ENCODE results near the gene EPN2. TPM values are rescaled to one million over a fixed set of nuclear protein-coding genes. Genes with fewer than 3 reads are reported as not detected.
A peak's percentile ranks its signal among the peaks of the same experiment; 100 is the strongest.

EPN2 gene
- total and polyA plus RNA-seq, 2 donors from 2014 or later, result 18.0 to 45.4 TPM

DNA sequence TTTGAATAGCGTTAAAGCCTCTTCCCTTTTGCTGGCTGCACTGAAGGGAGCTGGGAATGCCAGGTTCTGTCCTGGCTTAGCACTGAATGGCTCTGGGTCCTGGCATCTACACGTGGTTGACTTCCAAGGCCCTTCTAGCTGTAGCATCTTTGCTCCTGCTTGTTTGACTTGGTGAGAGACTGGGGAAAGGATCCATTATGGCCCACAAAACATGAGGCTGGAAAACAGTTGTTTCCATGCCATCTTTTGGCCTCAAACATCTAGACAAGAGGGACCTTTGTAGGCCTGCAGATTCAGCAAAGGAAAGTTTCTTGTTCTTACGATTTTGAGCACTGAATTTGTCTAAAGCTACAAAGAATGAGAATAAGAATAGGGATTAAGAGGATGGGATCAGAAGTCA is 32.5 kb downstream of the EPN2 start:
- no peak for FAIRE-seq
- intact Hi-C loops (cut with DNase I), result no loop called here
- no peak overlapping the region for H3K9ac ChIP-seq (ENCODE audit: low read length in 3 of 3)
- H3K4me3 ChIP-seq (ENCODE audit: low read length in 3 of 3), result no peak overlapping the region
- H3K27me3 ChIP-seq (ENCODE audit: control insufficient read depth, insufficient read depth, low read length), result no peaks in the 10 kb centered on the region
- TF ChIP-seq, protein P1, sequence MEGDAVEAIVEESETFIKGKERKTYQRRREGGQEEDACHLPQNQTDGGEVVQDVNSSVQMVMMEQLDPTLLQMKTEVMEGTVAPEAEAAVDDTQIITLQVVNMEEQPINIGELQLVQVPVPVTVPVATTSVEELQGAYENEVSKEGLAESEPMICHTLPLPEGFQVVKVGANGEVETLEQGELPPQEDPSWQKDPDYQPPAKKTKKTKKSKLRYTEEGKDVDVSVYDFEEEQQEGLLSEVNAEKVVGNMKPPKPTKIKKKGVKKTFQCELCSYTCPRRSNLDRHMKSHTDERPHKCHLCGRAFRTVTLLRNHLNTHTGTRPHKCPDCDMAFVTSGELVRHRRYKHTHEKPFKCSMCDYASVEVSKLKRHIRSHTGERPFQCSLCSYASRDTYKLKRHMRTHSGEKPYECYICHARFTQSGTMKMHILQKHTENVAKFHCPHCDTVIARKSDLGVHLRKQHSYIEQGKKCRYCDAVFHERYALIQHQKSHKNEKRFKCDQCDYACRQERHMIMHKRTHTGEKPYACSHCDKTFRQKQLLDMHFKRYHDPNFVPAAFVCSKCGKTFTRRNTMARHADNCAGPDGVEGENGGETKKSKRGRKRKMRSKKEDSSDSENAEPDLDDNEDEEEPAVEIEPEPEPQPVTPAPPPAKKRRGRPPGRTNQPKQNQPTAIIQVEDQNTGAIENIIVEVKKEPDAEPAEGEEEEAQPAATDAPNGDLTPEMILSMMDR (IDR thresholded peaks at IDR 0.05; ENCODE audit: borderline replicate concordance, extremely low read depth, insufficient read depth), result no peak
- DNase-seq, result no peak
- peaks cover 4 to 41% (median 39%) of the 10 kb centered on the region in 3 donors for H3K4me1 ChIP-seq (ENCODE audit: control insufficient read depth in 2 of 3, insufficient read depth in 2 of 3, low read depth in 1 of 3, low read length in 3 of 3)
- H3K9me3 ChIP-seq (ENCODE audit: control insufficient read depth in 2 of 3, insufficient read depth in 1 of 3, low read length in 3 of 3), result no peaks in the 10 kb centered on the region
- H3K36me3 ChIP-seq (ENCODE audit: control insufficient read depth in 2 of 3, insufficient read depth in 3 of 3, low read length in 3 of 3), result peaks cover 0 to 3% (median 0%) of the 10 kb centered on the region in 3 donors
- H3K27ac ChIP-seq (ENCODE audit: low read depth in 2 of 2, low read length in 2 of 2), result peak overlapping the region; percentile 16 to 39

DNA sequence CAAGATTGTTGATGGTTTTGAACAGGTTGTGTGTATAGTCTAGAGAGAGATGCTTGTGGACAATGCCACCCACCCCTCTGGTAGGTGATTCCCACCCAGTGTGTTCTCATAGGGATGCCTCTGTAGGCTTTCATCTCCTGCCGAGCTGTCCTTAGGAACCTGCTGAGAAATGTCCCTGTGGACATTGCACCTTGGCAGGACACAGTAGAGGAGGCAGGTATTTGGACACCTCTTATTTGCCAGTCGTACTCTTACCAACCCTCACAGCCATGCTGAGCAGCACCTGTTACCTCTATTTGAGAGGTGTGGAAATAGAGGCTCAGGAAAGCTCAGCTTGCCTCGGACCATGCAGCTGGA is 33.2 kb downstream of the EPN2 start:
- Histone ChIP-seq H3K4me3 (ENCODE audit: low read length in 3 of 3) (no peak overlapping the region), H3K27ac (ENCODE audit: low read depth in 2 of 2, low read length in 2 of 2) (no peak overlapping the region), H3K9ac (ENCODE audit: low read length in 3 of 3) (no peak overlapping the region), H3K4me1 (ENCODE audit: control insufficient read depth in 2 of 3, insufficient read depth in 2 of 3, low read depth in 1 of 3, low read length in 3 of 3) (peaks cover 4 to 35% (median 35%) of the 10 kb centered on the region in 3 donors), H3K36me3 (ENCODE audit: control insufficient read depth in 2 of 3, insufficient read depth in 3 of 3, low read length in 3 of 3) (peaks cover 0 to 3% (median 0%) of the 10 kb centered on the region in 3 donors), H3K9me3 (ENCODE audit: control insufficient read depth in 2 of 3, insufficient read depth in 1 of 3, low read length in 3 of 3) (no peaks in the 10 kb centered on the region), H3K27me3 (ENCODE audit: control insufficient read depth, insufficient read depth, low read length) (no peaks in the 10 kb centered on the region)
- TF ChIP-seq, protein P1 (IDR thresholded peaks at IDR 0.05; ENCODE audit: borderline replicate concordance, extremely low read depth, insufficient read depth), result no peak
- intact Hi-C loops (cut with DNase I), result no loop called here
- no peak for DNase-seq
- no peak for FAIRE-seq

DNA sequence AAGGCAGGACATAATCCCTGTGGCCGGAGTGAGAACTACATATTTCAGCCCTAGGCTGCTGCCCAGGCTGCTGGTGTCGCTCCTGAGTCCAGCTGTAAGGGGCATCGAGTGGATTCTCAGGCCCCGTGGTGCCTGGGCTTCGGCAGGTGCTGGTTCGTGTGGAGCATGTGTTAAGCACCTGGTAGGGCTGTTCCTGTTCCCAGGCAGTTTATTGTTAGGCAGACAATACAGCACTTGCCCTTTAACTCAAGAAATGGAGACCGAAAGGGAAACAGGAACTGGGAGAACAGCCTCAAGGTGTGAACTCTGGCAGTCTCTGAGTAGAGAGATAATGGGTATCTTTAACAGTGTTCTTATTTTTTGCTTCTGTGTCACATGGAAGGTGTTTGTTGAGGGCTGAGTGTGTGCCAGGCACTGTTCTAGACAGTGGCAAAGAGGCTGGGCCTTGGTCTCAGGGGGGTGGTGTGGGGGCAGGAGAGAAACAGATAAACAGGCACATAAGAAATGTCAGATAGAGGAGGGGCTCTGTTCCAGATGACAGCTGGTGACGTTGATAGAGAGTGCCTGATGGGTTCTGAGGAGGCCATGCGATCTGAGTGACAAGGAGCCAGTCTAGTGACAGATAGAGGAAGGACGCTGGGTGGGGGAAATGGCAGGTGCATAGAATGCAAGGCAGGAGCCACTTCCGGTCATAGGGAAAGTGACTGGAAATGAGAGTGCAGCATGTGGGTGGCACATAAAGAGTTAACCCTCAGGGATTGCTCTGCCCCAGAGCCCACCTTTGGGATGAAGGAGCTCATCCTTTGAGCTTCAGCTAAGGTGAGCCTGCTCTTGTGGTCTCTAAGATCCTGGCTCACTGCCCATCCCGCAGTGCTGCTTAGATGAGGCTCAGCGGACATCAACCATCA is 33.8 kb downstream of the EPN2 start:
- Histone ChIP-seq H3K9ac (ENCODE audit: low read length in 3 of 3) (no peak overlapping the region), H3K4me3 (ENCODE audit: low read length in 3 of 3) (no peak overlapping the region), H3K4me1 (ENCODE audit: control insufficient read depth in 2 of 3, insufficient read depth in 2 of 3, low read depth in 1 of 3, low read length in 3 of 3) (peaks cover 4 to 34% (median 31%) of the 10 kb centered on the region in 3 donors), H3K27me3 (ENCODE audit: control insufficient read depth, insufficient read depth, low read length) (no peaks in the 10 kb centered on the region), H3K27ac (ENCODE audit: low read depth in 2 of 2, low read length in 2 of 2) (no peak overlapping the region), H3K9me3 (ENCODE audit: control insufficient read depth in 2 of 3, insufficient read depth in 1 of 3, low read length in 3 of 3) (no peaks in the 10 kb centered on the region), H3K36me3 (ENCODE audit: control insufficient read depth in 2 of 3, insufficient read depth in 3 of 3, low read length in 3 of 3) (peaks cover 0 to 3% (median 0%) of the 10 kb centered on the region in 3 donors)
- DNase-seq, result peak in 1 of 5 donors; percentile 26
- TF ChIP-seq, protein P1 (IDR thresholded peaks at IDR 0.05; ENCODE audit: borderline replicate concordance, extremely low read depth, insufficient read depth), result no peak
- FAIRE-seq, result no peak
- intact Hi-C loops (cut with DNase I), result no loop called here

Measured in kidney (tissue), 14 donors.